Measurements from ENCODE around the gene STK17B. TPM values are rescaled to one million over a fixed set of nuclear protein-coding genes. Genes with fewer than 3 reads are reported as not detected.

STK17B gene
- polyA plus RNA-seq, 1 experiment = 31.8 TPM

DNA sequence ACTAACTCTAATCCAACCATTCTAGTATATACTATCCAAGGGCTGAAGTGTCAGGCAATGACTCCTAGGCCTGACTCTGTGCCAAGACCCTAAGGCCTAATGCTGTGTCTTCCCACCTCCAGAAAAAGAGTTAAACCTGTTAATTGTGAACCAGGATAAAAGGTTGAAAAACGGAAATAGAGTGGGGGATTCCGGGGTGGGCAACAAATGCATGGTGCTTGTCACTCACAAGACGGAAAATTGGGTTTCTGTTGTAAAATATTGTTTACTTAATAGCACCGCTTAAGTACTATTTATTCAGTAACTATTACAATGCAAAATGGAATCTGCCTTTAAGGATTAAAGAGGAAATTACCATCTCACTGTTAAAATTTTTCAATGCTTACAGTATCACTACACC is 3.2 kb downstream of the STK17B start:
- CTCF ChIA-PET = interaction anchor here (1.1 kb wide), 1 partner anchor 109 kb away, joined by 4 read pairs; no protein-coding TSS in a partner anchor
- TF ChIP-seq, protein P1, sequence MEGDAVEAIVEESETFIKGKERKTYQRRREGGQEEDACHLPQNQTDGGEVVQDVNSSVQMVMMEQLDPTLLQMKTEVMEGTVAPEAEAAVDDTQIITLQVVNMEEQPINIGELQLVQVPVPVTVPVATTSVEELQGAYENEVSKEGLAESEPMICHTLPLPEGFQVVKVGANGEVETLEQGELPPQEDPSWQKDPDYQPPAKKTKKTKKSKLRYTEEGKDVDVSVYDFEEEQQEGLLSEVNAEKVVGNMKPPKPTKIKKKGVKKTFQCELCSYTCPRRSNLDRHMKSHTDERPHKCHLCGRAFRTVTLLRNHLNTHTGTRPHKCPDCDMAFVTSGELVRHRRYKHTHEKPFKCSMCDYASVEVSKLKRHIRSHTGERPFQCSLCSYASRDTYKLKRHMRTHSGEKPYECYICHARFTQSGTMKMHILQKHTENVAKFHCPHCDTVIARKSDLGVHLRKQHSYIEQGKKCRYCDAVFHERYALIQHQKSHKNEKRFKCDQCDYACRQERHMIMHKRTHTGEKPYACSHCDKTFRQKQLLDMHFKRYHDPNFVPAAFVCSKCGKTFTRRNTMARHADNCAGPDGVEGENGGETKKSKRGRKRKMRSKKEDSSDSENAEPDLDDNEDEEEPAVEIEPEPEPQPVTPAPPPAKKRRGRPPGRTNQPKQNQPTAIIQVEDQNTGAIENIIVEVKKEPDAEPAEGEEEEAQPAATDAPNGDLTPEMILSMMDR (IDR thresholded peaks at IDR 0.05; ENCODE audit: low read depth, low read length) = no peak
- peaks cover 4% of the 10 kb centered on the region; the same call in 1 of the 2 replicates for H3K9me3 ChIP-seq (ENCODE audit: control insufficient read depth, insufficient read depth, low read length)
- H3K4me3 ChIP-seq (ENCODE audit: low read depth, low read length) = peak overlapping the region; percentile 87
- H3K27ac ChIP-seq (ENCODE audit: low read depth, low read length) = no peak overlapping the region
- POLR2A ChIA-PET = interaction anchor here (0.6 kb wide), 1 partner anchor 1506 kb away, joined by 5 read pairs; no protein-coding TSS in a partner anchor
- no peak for DNase-seq (ENCODE audit: low read depth, low spot score)
- H3K27me3 ChIP-seq (ENCODE audit: control insufficient read depth, insufficient read depth, low read length) = no peaks in the 10 kb centered on the region

DNA sequence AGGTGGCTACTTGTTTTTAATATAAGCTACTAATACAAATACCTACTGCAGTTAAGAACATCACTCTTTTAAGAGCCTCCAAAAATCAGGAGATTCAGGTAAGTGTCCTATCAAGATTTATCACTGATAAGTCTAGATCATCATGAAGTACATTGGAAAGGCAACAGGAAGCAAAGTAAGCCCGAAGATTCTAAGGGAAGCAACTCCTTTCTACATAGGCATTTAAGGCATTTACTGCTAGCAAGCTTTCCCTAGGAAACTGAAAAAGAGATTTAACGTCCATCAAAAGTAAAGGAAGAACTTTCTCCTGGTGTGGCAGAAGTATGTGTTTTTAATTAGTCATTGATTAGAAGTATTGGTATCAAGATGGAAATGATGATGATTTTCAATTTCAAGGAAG is 3.7 kb downstream of the STK17B start:
- CTCF ChIA-PET = interaction anchor here (1.1 kb wide), 1 partner anchor 109 kb away, joined by 4 read pairs; no protein-coding TSS in a partner anchor
- H3K27me3 ChIP-seq (ENCODE audit: control insufficient read depth, insufficient read depth, low read length) = no peaks in the 10 kb centered on the region
- TF ChIP-seq, protein P1 (IDR thresholded peaks at IDR 0.05; ENCODE audit: low read depth, low read length) = no peak

DNA sequence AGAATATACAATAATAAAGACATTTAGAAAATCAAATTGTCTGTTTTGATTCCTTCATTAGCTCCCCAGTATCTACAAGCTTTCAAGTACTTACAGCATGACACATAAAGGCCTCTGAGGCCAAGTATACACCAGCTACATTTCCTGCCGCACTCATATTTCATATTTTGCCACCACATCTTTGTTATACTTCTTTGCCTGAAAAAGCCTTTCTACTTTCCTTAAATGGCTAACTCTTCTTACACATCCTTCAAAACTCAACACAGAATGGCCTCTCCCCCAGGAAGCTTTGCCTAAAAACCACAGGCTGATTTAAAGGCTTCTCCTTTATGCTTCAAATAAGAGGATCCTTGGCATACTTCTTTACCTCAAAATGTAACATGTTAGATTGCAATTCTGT is 4.5 kb downstream of the STK17B start:
- peak; percentile 51 for DNase-seq (ENCODE audit: low read depth, low spot score)
- peaks cover 4% of the 10 kb centered on the region; the same call in 1 of the 2 replicates for H3K9me3 ChIP-seq (ENCODE audit: control insufficient read depth, insufficient read depth, low read length)
- H3K27me3 ChIP-seq (ENCODE audit: control insufficient read depth, insufficient read depth, low read length) = no peaks in the 10 kb centered on the region
- TF ChIP-seq, protein P1 (IDR thresholded peaks at IDR 0.05; ENCODE audit: low read depth, low read length) = no peak
- H3K4me3 ChIP-seq (ENCODE audit: low read depth, low read length) = peak overlapping the region; percentile 87
- H3K27ac ChIP-seq (ENCODE audit: low read depth, low read length) = peak overlapping the region; percentile 68
- CTCF ChIA-PET = interaction anchor here (0.6 to 2.1 kb wide), 7 partner anchors 11 to 170 kb away, joined by 3 to 10 read pairs (median 5); partner anchors contain the start of gene DNAH7
- POLR2A ChIA-PET = interaction anchor here (1.0 kb wide), 1 partner anchor 9 kb away, joined by 4 read pairs; no protein-coding TSS in a partner anchor

More for the DNA sequence above, 3.7 kb downstream of the STK17B start:
- POLR2A ChIA-PET = interaction anchor here (0.6 kb wide), 1 partner anchor 1507 kb away, joined by 5 read pairs; no protein-coding TSS in a partner anchor
- peak overlapping the region; percentile 87 for H3K4me3 ChIP-seq (ENCODE audit: low read depth, low read length)
- H3K27ac ChIP-seq (ENCODE audit: low read depth, low read length) = no peak overlapping the region
- DNase-seq (ENCODE audit: low read depth, low spot score) = no peak
- H3K9me3 ChIP-seq (ENCODE audit: control insufficient read depth, insufficient read depth, low read length) = peaks cover 4% of the 10 kb centered on the region; the same call in 1 of the 2 replicates

DNA sequence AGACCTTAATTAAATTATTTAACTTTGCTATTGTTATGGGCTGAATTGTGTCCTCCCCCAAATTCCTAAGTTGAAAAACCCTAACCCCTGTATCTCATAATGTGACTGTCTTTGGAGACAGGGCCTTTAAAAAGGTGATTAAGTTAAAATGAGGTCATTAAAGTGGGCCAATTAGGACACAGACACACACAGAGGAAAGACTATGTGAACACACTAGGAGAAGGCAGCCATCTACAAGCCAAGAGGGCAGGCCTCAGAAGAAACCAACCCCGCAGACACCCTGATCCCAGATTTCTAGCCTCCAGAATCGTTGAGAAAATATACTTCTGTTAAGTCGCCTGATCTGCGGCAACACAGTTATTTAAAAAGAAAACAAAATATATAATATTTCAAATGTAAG is 6.4 kb downstream of the STK17B start:
- H3K27ac ChIP-seq (ENCODE audit: low read depth, low read length) = no peak overlapping the region
- no peaks in the 10 kb centered on the region for H3K27me3 ChIP-seq (ENCODE audit: control insufficient read depth, insufficient read depth, low read length)
- POLR2A ChIA-PET = no interaction called here
- no peaks in the 10 kb centered on the region for H3K9me3 ChIP-seq (ENCODE audit: control insufficient read depth, insufficient read depth, low read length)
- H3K4me3 ChIP-seq (ENCODE audit: low read depth, low read length) = no peak overlapping the region
- CTCF ChIA-PET = interaction anchor here (2.3 kb wide), 1 partner anchor 87 kb away, joined by 9 read pairs; no protein-coding TSS in a partner anchor
- no peak for DNase-seq (ENCODE audit: low read depth, low spot score)
- TF ChIP-seq, protein P1 (IDR thresholded peaks at IDR 0.05; ENCODE audit: low read depth, low read length) = no peak

DNA sequence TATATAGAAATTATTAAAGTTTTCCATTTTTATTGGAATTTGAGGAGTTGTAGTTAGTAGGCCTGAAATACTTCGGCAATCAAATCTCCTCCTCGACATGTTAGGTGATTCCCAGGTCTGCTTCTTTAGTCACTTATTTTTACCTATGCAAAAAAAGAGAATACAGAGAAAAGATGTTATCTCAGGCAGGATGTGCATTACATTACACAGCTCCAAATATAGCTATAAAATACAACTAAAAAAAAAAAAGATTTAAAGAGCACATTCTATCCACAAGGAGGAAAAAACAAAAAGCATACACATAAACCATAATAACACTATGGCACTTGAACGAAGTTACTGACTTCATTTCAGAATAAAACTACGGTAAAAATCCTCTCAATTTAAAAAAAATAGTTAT is 8.1 kb downstream of the STK17B start:
- TF ChIP-seq, protein P1 (IDR thresholded peaks at IDR 0.05; ENCODE audit: low read depth, low read length) = peak; percentile 15; the same call in 1 of the 2 replicates
- no peak for DNase-seq (ENCODE audit: low read depth, low spot score)
- H3K4me3 ChIP-seq (ENCODE audit: low read depth, low read length) = no peak overlapping the region
- POLR2A ChIA-PET = no interaction called here
- no peak overlapping the region for H3K27ac ChIP-seq (ENCODE audit: low read depth, low read length)
- H3K27me3 ChIP-seq (ENCODE audit: control insufficient read depth, insufficient read depth, low read length) = no peaks in the 10 kb centered on the region
- CTCF ChIA-PET = interaction anchor here (1.0 to 2.3 kb wide), 4 partner anchors 85 to 174 kb away, joined by 3 to 9 read pairs (median 3); no protein-coding TSS in a partner anchor
- H3K9me3 ChIP-seq (ENCODE audit: control insufficient read depth, insufficient read depth, low read length) = no peaks in the 10 kb centered on the region
